T-helper 1 cell treated with Interleukin-12 subunit alpha and Interleukin-12 subunit beta and Interleukin-4 antibody, amounts not matched to agents 30 μg/mL and 1 μg/mL, for 36 hours (primary cell): Measurements from ENCODE around the gene COMMD8.
"Not testable (repeated sequence)": the region's sequence is repeated elsewhere in the genome, so short reads cannot be mapped to it uniquely, and the experiment has no call there.

Experiments used
- H3K27ac Mint-ChIP-seq: one replicate; pipeline ENCODE4 v1.8.0; 2021; ENCODE audit warnings: mild to moderate bottlenecking, mixed read lengths
- H3K27me3 Mint-ChIP-seq: one replicate; pipeline ENCODE4 v1.8.0; 2021; ENCODE audit warnings: low read depth, mixed read lengths
- H3K36me3 Mint-ChIP-seq: one replicate; pipeline ENCODE4 v1.8.0; 2021; ENCODE audit warnings: low read depth, mixed read lengths
- H3K4me1 Mint-ChIP-seq: one replicate; pipeline ENCODE4 v1.8.0; 2021; ENCODE audit warnings: low read depth, mixed read lengths
- H3K4me3 Mint-ChIP-seq: one replicate; pipeline ENCODE4 v1.8.0; 2021; ENCODE audit warnings: mild to moderate bottlenecking, moderate library complexity, mixed read lengths
- H3K9me3 Mint-ChIP-seq: one replicate; pipeline ENCODE4 v1.8.0; 2021; ENCODE audit warnings: mixed read lengths

Gene COMMD8

DNA sequence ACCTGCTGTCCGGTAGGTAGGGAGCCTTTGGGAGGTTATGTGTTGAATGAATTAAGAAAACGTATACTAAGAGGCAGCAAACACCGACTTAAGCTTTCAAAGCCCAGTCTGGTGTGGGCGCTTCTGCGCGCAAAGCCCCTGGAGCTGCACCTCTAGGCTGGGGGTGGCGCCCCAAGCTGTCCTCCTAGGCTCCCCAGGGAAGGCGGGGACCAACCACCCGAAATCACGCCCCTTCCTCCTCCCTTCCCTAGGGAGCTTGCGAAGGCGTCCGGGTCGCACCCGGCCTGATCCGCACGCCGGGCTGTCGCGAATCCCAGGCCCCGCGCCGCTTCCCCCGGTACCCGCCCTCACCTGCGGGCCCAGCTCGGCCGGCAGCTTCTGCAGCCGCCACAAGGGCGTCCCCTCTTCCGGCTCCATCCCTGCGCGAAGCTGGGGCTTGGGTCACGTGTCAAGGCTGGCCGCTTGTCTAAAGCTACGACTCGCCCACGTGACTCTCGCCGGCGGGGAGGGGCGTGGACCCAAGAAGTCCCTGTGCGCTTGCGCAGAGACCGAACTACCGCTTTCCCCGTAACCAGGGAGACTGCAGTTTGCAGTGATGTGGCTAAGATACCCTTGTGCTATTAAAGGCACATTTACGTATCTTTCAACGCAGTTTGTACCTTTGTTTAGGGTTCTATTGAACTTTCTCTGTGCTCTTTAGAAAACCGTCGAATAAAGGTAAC is at the start of gene COMMD8:
Gene COMMD8, minus strand, starts transcription at position 468 of the 722 bp plus-strand sequence. Its CDS starts 51 bp downstream, at position 417.
- peak within 1 kb of the TSS; percentile 64 for H3K27ac Mint-ChIP-seq
- peak within 1 kb of the TSS; percentile 82 for H3K4me3 Mint-ChIP-seq
- no peaks in the 10 kb centered on the region for H3K27me3 Mint-ChIP-seq
- peaks cover 13% of the 10 kb centered on the region for H3K36me3 Mint-ChIP-seq
- H3K9me3 Mint-ChIP-seq, result no peaks in the 10 kb centered on the region
- H3K4me1 Mint-ChIP-seq, result peaks cover 16% of the 10 kb centered on the region

DNA sequence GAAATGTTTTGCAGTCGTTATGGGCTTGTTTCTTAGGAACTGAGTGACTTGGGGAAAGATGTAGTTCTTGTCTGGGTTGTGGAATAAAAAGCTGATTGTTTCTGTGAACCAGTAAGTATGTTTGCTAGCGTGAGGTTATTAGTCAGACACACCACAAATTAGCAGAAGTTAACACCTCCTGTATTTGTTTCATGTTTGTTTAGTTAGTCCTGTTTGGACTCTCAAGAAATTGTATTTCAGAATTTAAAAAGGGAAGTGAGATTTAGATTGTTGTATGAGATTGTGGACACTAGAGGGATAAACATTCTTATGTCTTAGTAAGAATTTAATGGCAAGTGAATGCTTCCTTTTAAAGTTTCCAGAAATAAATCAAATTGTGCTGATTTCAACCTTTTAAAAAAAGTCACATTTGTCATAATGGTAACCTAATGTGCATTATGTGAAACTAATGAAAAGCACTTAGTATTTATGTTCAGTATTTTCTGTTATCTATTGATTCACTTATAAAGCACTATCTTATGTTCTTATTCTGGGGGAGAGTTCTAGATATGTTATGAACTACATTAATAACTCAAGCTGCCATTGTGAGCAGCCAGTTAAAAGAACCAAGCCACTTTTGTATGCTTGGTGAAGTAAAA is 47.1 kb upstream of the COMMD8 start:
- Mint-ChIP-seq H3K36me3 (no peaks in the 10 kb centered on the region), H3K27ac (no peak overlapping the region), H3K4me3 (no peak overlapping the region), H3K27me3 (peaks cover 15% of the 10 kb centered on the region), H3K4me1 (peaks cover 5% of the 10 kb centered on the region), H3K9me3 (no peaks in the 10 kb centered on the region)

GRCh38 chr4:47505666-47506065 is 42.2 kb upstream of the COMMD8 start:
- H3K4me3 Mint-ChIP-seq, result no peak overlapping the region
- no peak overlapping the region for H3K27ac Mint-ChIP-seq
- no peaks in the 10 kb centered on the region for H3K36me3 Mint-ChIP-seq
- H3K27me3 Mint-ChIP-seq, result peaks cover 13% of the 10 kb centered on the region
- no peaks in the 10 kb centered on the region for H3K9me3 Mint-ChIP-seq
- peaks cover 4% of the 10 kb centered on the region for H3K4me1 Mint-ChIP-seq

DNA sequence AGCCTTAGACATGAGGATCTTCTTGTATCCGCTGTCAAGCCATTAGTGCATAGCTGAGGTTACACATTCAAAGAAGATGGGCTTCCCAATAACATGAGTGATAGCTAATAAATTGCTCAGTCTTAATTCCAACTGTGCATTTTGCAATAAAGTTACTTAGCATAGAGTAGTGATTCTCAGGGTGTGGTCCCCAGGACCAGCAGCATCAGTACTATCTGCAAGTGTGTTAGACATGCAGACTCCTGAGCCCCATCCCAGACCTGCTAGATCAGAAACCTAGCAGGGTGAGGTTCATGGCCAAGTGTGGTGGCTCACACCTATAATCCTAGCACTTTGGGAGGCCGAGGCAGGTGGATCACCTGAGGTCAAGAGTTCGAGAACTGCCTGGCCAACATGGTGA is 41.6 kb upstream of the COMMD8 start:
- no peak overlapping the region for H3K4me3 Mint-ChIP-seq
- no peaks in the 10 kb centered on the region for H3K4me1 Mint-ChIP-seq
- H3K27ac Mint-ChIP-seq, result no peak overlapping the region
- H3K36me3 Mint-ChIP-seq, result no peaks in the 10 kb centered on the region
- peaks cover 10% of the 10 kb centered on the region for H3K27me3 Mint-ChIP-seq
- no peaks in the 10 kb centered on the region for H3K9me3 Mint-ChIP-seq

- H3K9me3 Mint-ChIP-seq, result no peaks in the 10 kb centered on the region
- H3K36me3 Mint-ChIP-seq, result no peaks in the 10 kb centered on the region
- H3K4me1 Mint-ChIP-seq, result no peaks in the 10 kb centered on the region
- no peak overlapping the region for H3K27ac Mint-ChIP-seq
- no peaks in the 10 kb centered on the region for H3K27me3 Mint-ChIP-seq
- no peak overlapping the region for H3K4me3 Mint-ChIP-seq
Observed at GRCh38 chr4:47500776-47501175, 37.3 kb upstream of the COMMD8 start.

DNA sequence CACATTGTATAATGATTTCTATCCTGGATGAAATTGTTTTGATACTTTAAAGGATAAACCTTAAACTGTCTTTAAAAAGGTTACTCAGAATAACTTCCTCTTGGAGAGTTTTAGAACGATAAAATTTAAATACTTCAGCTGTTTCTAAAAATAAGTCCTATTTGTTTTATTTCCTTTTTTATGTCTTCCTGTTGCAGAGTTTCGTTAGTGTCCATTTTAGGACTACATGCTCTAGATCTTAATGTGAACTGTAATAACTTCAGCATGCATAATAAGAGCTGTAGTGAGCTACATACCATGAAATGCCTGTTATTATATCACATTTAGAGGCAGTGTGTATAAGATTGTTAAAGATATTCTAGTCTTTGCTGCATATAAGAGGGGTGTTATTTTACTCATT is 36.2 kb upstream of the COMMD8 start:
- Mint-ChIP-seq H3K36me3 (no peaks in the 10 kb centered on the region), H3K4me1 (no peaks in the 10 kb centered on the region), H3K27me3 (no peaks in the 10 kb centered on the region), H3K4me3 (no peak overlapping the region), H3K9me3 (no peaks in the 10 kb centered on the region), H3K27ac (no peak overlapping the region)

- no peaks in the 10 kb centered on the region for H3K9me3 Mint-ChIP-seq
- H3K27ac Mint-ChIP-seq, result no peak overlapping the region
- no peak overlapping the region for H3K4me3 Mint-ChIP-seq
- H3K27me3 Mint-ChIP-seq, result no peaks in the 10 kb centered on the region
- H3K4me1 Mint-ChIP-seq, result no peaks in the 10 kb centered on the region
- no peaks in the 10 kb centered on the region for H3K36me3 Mint-ChIP-seq
Observed at GRCh38 chr4:47498899-47499298, 35.4 kb upstream of the COMMD8 start.

- Mint-ChIP-seq H3K27me3 (no peaks in the 10 kb centered on the region), H3K36me3 (no peaks in the 10 kb centered on the region), H3K27ac (no peak overlapping the region), H3K9me3 (no peaks in the 10 kb centered on the region), H3K4me3 (no peak overlapping the region), H3K4me1 (no peaks in the 10 kb centered on the region)
Observed at GRCh38 chr4:47494124-47494430, 30.6 kb upstream of the COMMD8 start.

DNA sequence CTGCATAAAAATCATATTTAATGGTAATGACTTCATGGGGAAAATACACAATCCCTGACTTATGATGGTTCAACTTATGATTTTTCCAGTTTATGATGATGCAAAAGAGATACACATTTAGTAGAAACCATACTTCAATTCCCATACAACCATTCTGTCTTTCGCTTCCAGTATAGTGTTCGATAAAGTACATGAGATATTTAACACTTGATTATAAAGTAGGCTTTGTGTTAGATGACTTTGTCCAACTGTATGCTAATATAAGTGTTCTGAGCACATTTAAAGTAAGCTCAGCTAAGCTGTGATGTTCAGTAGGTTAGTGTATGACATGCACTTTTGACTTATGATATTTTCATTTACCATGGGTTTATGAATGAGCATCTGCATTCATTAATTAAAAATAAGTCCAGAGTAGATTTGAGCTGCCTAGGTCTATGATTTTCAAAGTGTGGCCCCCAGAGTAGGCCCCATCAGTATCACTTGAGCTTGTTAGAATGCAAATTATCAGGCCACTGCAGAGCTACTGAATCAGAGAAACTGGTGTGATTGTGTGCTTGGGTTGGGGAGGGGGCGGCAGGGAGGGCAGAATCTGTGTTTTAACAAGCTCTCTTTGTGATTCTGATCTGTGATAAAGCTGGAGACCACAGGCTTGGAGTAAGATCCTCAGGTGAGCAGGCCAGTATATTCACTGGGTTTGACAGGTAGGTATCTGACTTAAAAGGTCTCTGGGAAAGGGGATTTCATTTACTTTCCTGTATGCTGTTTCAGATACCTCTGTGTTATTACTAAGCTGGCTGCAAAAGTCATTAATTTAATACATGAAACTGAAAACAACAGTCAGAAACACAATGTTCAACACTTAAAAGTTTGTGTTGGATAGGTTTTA is 30.0 kb upstream of the COMMD8 start:
- Mint-ChIP-seq H3K4me3 (no peak overlapping the region), H3K4me1 (no peaks in the 10 kb centered on the region), H3K36me3 (no peaks in the 10 kb centered on the region), H3K27ac (no peak overlapping the region), H3K9me3 (no peaks in the 10 kb centered on the region), H3K27me3 (no peaks in the 10 kb centered on the region)

DNA sequence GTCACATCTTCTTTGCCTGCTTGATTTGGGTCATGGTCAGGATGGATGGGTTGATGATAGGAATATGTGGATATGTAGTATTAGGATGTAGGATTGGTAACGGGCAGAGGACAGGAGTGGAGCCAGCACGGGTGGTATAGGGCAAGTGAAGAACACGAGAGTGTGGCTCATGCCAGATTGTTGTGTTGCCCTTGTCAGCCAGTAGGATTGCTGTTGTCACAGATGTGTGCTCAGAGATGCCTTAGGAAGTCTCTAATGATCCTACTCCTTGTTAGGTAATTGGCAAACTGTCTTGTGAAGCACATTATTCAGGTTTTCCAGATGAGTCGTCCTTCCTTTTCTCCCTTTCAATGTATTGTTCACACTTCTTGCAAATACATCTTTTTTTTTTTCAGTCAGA is 27.0 kb upstream of the COMMD8 start:
- H3K4me1 Mint-ChIP-seq, result peaks cover 9% of the 10 kb centered on the region
- H3K4me3 Mint-ChIP-seq, result no peak overlapping the region
- H3K9me3 Mint-ChIP-seq, result no peaks in the 10 kb centered on the region
- H3K27me3 Mint-ChIP-seq, result no peaks in the 10 kb centered on the region
- H3K36me3 Mint-ChIP-seq, result no peaks in the 10 kb centered on the region
- H3K27ac Mint-ChIP-seq, result no peak overlapping the region

- Mint-ChIP-seq H3K9me3 (no peaks in the 10 kb centered on the region), H3K36me3 (no peaks in the 10 kb centered on the region), H3K4me3 (no peak overlapping the region), H3K4me1 (peaks cover 17% of the 10 kb centered on the region), H3K27ac (no peak overlapping the region), H3K27me3 (no peaks in the 10 kb centered on the region)
Observed at GRCh38 chr4:47488706-47489105, 25.2 kb upstream of the COMMD8 start.

- H3K4me1 Mint-ChIP-seq, result peaks cover 18% of the 10 kb centered on the region
- H3K27ac Mint-ChIP-seq, H3K9me3 Mint-ChIP-seq, H3K4me3 Mint-ChIP-seq, H3K36me3 Mint-ChIP-seq, H3K27me3 Mint-ChIP-seq: not testable (repeated sequence)
Observed at GRCh38 chr4:47486727-47487126, 23.2 kb upstream of the COMMD8 start.

DNA sequence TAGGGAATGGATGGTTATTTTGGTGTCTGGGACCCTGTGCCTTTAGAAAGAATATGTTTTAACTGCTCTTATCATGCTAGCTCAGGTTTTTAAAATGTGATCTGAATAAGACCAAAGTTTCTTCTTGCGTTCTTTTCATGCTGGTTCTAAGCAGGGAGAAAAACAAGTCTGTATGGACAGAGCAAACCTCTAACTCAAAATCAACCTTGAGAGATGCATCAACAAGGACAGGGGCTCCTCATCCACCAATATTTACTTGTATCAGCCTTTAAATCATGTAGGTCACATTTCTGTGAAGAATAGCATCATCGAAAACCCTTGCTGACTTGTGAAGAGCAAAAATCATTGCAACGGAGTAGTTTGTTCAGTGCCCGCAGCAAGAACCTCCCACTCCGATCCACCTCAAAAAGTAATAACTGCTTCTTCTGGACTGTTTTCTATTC is 22.8 kb upstream of the COMMD8 start:
- Mint-ChIP-seq H3K36me3 (no peaks in the 10 kb centered on the region), H3K27ac (peak overlapping the region; percentile 15), H3K27me3 (peaks cover 6% of the 10 kb centered on the region)

DNA sequence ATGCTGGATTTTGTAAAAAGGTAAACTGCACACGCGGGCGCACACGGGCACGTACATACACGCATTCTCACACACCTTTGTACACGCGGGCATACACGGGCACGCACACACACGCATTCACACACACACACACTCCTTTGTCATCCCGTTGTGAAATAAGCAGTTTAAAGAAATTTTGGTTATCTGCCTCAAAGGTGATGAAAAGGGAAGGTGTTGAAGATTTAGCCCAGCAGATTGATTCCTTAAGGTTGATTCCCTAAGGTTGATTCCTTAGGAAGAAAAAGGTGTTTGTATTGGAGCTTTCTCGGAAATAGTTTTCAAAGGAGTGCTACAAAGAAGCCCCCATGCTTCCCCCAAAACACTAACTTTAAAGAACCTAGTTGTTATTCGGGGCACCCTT is 22.3 kb upstream of the COMMD8 start:
- Mint-ChIP-seq H3K27me3 (peaks cover 6% of the 10 kb centered on the region), H3K9me3 (no peaks in the 10 kb centered on the region), H3K4me3 (peak overlapping the region; percentile 87), H3K36me3 (no peaks in the 10 kb centered on the region), H3K27ac (peak overlapping the region; percentile 84), H3K4me1 (peaks cover 18% of the 10 kb centered on the region)

More for the DNA sequence above, 22.8 kb upstream of the COMMD8 start:
- H3K4me1 Mint-ChIP-seq, result peaks cover 18% of the 10 kb centered on the region
- peak overlapping the region; percentile 87 for H3K4me3 Mint-ChIP-seq
- H3K9me3 Mint-ChIP-seq, result no peaks in the 10 kb centered on the region
